ENCODE results near the gene RHEBL1.

Gene RHEBL1

GRCh38 chr12:49051777-49052438 is 17.9 kb downstream of the RHEBL1 start:
- no peak overlapping the region for H3K27ac ChIP-seq (ENCODE audit: low read depth, low read length)
- H3K4me3 ChIP-seq (ENCODE audit: low read depth, low read length) = no peak overlapping the region
- peaks cover 15% of the 10 kb centered on the region for H3K4me1 ChIP-seq (ENCODE audit: control insufficient read depth, insufficient read depth, low read length)
- peaks cover 85% of the 10 kb centered on the region for H3K36me3 ChIP-seq (ENCODE audit: control insufficient read depth, insufficient read depth, low read length)
- H3K9me3 ChIP-seq (ENCODE audit: control insufficient read depth, insufficient read depth, low read length) = no peaks in the 10 kb centered on the region
- no peak overlapping the region for H3K9ac ChIP-seq (ENCODE audit: low read depth, low read length)
- H3K27me3 ChIP-seq (ENCODE audit: control insufficient read depth, insufficient read depth, low read length) = no peaks in the 10 kb centered on the region

- no peaks in the 10 kb centered on the region for H3K9me3 ChIP-seq (ENCODE audit: control insufficient read depth, insufficient read depth, low read length)
- H3K4me3 ChIP-seq (ENCODE audit: low read depth, low read length) = no peak overlapping the region
- no peaks in the 10 kb centered on the region for H3K27me3 ChIP-seq (ENCODE audit: control insufficient read depth, insufficient read depth, low read length)
- peaks cover 10% of the 10 kb centered on the region for H3K4me1 ChIP-seq (ENCODE audit: control insufficient read depth, insufficient read depth, low read length)
- no peak overlapping the region for H3K9ac ChIP-seq (ENCODE audit: low read depth, low read length)
- H3K36me3 ChIP-seq (ENCODE audit: control insufficient read depth, insufficient read depth, low read length) = peaks cover 90% of the 10 kb centered on the region
- no peak overlapping the region for H3K27ac ChIP-seq (ENCODE audit: low read depth, low read length)
Observed at GRCh38 chr12:49051373-49051764, 18.4 kb downstream of the RHEBL1 start.

DNA sequence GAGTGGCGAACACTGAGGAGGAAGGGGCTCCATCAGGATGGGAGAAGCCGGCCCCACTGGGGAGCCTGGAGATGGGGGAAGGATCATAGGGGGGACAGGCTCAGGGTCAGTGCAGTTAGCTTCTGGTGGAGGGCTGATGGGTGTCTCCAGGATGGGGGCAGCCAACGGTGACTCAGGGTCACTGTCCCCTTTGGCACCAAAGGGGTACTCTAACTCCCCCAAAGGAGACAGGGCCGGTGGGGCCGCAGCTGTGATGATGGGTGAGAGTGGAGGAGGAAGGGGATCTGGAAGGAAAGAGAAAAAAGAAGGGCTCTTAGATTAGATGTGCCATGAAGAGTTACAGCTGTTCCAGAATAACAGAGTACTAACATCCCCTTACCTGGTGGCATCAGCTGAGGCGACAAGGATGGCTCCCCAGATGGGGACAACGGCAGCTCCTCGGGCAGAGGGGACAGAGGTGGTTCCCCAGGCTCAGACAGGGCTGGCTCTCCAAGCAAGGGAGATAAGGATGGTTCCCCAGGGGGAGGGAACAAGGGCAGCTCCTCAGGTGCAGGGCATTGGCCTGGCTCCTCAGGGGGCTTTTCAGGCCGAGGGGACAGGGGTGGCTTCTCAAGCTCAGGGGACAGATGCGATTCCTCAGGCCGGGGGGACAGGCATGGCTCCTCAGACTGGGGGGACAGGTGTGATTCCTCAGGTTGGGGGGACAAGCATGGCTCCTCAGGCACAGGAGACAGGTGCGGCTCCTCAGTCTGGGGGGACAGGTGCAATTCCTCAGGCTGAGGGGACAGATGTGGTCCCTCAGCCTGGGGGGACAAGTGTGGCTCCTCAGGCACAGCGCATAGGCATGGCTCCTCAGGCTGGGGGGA is 19.0 kb downstream of the RHEBL1 start:
- no peaks in the 10 kb centered on the region for H3K9me3 ChIP-seq (ENCODE audit: control insufficient read depth, insufficient read depth, low read length)
- no peaks in the 10 kb centered on the region for H3K27me3 ChIP-seq (ENCODE audit: control insufficient read depth, insufficient read depth, low read length)
- H3K9ac ChIP-seq (ENCODE audit: low read depth, low read length) = no peak overlapping the region
- H3K4me1 ChIP-seq (ENCODE audit: control insufficient read depth, insufficient read depth, low read length) = peaks cover 3% of the 10 kb centered on the region
- peaks cover 97% of the 10 kb centered on the region for H3K36me3 ChIP-seq (ENCODE audit: control insufficient read depth, insufficient read depth, low read length)
- no peak overlapping the region for H3K27ac ChIP-seq (ENCODE audit: low read depth, low read length)
- H3K4me3 ChIP-seq (ENCODE audit: low read depth, low read length) = no peak overlapping the region

- Histone ChIP-seq H3K36me3 (ENCODE audit: control insufficient read depth, insufficient read depth, low read length) (peaks cover 100% of the 10 kb centered on the region), H3K9ac (ENCODE audit: low read depth, low read length) (no peak overlapping the region), H3K4me1 (ENCODE audit: control insufficient read depth, insufficient read depth, low read length) (no peaks in the 10 kb centered on the region), H3K4me3 (ENCODE audit: low read depth, low read length) (no peak overlapping the region), H3K27ac (ENCODE audit: low read depth, low read length) (no peak overlapping the region), H3K9me3 (ENCODE audit: control insufficient read depth, insufficient read depth, low read length) (no peaks in the 10 kb centered on the region), H3K27me3 (ENCODE audit: control insufficient read depth, insufficient read depth, low read length) (no peaks in the 10 kb centered on the region)
Observed at GRCh38 chr12:49049566-49050224, 20.1 kb downstream of the RHEBL1 start.

- Histone ChIP-seq H3K27me3 (ENCODE audit: control insufficient read depth, insufficient read depth, low read length) (no peaks in the 10 kb centered on the region), H3K4me1 (ENCODE audit: control insufficient read depth, insufficient read depth, low read length) (no peaks in the 10 kb centered on the region), H3K36me3 (ENCODE audit: control insufficient read depth, insufficient read depth, low read length) (peaks cover 100% of the 10 kb centered on the region), H3K4me3 (ENCODE audit: low read depth, low read length) (no peak overlapping the region), H3K9ac (ENCODE audit: low read depth, low read length) (no peak overlapping the region), H3K27ac (ENCODE audit: low read depth, low read length) (no peak overlapping the region), H3K9me3 (ENCODE audit: control insufficient read depth, insufficient read depth, low read length) (no peaks in the 10 kb centered on the region)
Observed at GRCh38 chr12:49048953-49049352, 20.8 kb downstream of the RHEBL1 start.

DNA sequence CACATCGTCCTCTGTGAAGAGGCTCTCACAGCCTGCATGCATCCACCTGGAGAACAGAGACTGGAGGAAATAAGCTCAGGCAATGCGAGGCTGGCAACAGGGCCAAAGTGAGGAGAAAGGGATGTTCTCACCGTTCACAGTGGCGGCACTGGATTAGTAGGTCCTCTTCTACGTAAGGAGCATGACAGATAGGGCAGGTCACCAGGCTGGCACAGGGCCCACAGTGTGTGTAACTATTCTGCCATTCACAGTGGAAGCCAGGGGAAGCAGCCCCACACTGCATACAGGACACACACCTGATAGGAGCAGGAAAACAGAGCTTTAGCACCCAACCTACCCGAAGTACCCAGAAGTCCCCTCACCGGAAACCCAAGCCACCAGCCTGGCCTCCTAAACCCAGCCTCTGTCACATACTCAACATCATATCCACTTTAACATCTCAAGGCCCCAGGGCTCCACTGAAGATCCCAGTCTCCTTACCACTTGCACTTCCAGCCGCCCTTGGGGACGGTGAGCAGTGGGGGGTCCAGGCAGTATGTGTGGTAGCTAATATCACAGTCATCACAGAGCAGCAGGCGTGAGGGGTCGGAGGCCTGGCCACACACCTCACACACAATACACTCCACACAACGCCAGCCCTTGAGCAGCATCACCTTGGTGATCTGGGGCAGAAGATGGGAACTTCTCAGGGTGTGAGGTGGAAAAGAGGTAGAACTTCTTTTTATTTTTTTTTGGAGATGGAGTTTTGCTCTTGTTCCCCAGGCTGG is 23.5 kb downstream of the RHEBL1 start:
- H3K27ac ChIP-seq (ENCODE audit: low read depth, low read length) = no peak overlapping the region
- H3K36me3 ChIP-seq (ENCODE audit: control insufficient read depth, insufficient read depth, low read length) = peaks cover 100% of the 10 kb centered on the region
- no peaks in the 10 kb centered on the region for H3K27me3 ChIP-seq (ENCODE audit: control insufficient read depth, insufficient read depth, low read length)
- no peaks in the 10 kb centered on the region for H3K4me1 ChIP-seq (ENCODE audit: control insufficient read depth, insufficient read depth, low read length)
- H3K9me3 ChIP-seq (ENCODE audit: control insufficient read depth, insufficient read depth, low read length) = no peaks in the 10 kb centered on the region
- H3K9ac ChIP-seq (ENCODE audit: low read depth, low read length) = no peak overlapping the region
- no peak overlapping the region for H3K4me3 ChIP-seq (ENCODE audit: low read depth, low read length)

DNA sequence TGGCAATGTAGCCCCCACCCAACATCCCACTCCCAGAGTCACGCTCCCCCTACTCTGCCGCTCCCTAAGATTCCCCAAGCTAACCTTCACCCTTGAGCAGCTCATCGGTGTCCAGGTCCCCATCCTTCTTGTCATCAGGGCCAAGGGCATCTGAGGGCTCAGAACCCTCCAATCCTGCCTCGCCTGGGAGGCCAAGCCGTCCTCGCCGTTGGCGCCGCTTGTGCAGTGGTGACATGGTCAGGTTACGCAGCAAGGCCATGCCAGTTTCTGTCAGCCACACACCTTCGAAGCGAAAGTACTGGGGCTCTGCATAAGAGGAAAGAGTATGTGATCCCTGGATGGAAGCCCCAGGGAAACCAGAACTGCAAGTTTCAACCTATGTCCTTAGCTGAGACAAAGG is 25.1 kb downstream of the RHEBL1 start:
- no peak overlapping the region for H3K4me3 ChIP-seq (ENCODE audit: low read depth, low read length)
- no peaks in the 10 kb centered on the region for H3K4me1 ChIP-seq (ENCODE audit: control insufficient read depth, insufficient read depth, low read length)
- no peaks in the 10 kb centered on the region for H3K9me3 ChIP-seq (ENCODE audit: control insufficient read depth, insufficient read depth, low read length)
- H3K27me3 ChIP-seq (ENCODE audit: control insufficient read depth, insufficient read depth, low read length) = no peaks in the 10 kb centered on the region
- H3K36me3 ChIP-seq (ENCODE audit: control insufficient read depth, insufficient read depth, low read length) = peaks cover 100% of the 10 kb centered on the region
- H3K27ac ChIP-seq (ENCODE audit: low read depth, low read length) = no peak overlapping the region
- H3K9ac ChIP-seq (ENCODE audit: low read depth, low read length) = no peak overlapping the region

DNA sequence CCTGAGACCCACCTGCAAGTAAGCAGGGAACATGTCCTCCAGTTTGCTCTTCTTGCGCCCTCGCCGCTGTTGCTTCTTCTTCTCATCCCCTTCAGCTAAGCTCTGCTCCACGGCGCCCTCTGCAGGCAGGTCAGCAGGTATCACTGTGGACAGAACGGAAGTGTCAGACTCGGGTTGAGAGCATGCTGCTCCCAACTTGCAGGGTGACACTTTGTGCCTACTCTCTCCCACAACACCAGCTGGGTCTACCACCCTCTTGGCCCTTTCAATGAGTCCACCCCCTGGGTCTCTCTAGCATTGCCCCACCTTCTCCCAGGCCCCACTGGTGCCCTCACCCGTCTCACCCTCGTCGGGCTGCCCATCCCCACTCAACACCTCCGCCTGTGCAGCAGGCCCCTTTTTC is 25.9 kb downstream of the RHEBL1 start:
- H3K9me3 ChIP-seq (ENCODE audit: control insufficient read depth, insufficient read depth, low read length) = no peaks in the 10 kb centered on the region
- no peak overlapping the region for H3K4me3 ChIP-seq (ENCODE audit: low read depth, low read length)
- H3K9ac ChIP-seq (ENCODE audit: low read depth, low read length) = no peak overlapping the region
- H3K36me3 ChIP-seq (ENCODE audit: control insufficient read depth, insufficient read depth, low read length) = peaks cover 100% of the 10 kb centered on the region
- H3K27ac ChIP-seq (ENCODE audit: low read depth, low read length) = no peak overlapping the region
- H3K4me1 ChIP-seq (ENCODE audit: control insufficient read depth, insufficient read depth, low read length) = no peaks in the 10 kb centered on the region
- no peaks in the 10 kb centered on the region for H3K27me3 ChIP-seq (ENCODE audit: control insufficient read depth, insufficient read depth, low read length)

GRCh38 chr12:49043241-49043640 is 26.5 kb downstream of the RHEBL1 start:
- Histone ChIP-seq H3K9ac (ENCODE audit: low read depth, low read length) (no peak overlapping the region), H3K27ac (ENCODE audit: low read depth, low read length) (no peak overlapping the region), H3K4me3 (ENCODE audit: low read depth, low read length) (no peak overlapping the region), H3K9me3 (ENCODE audit: control insufficient read depth, insufficient read depth, low read length) (no peaks in the 10 kb centered on the region), H3K4me1 (ENCODE audit: control insufficient read depth, insufficient read depth, low read length) (no peaks in the 10 kb centered on the region), H3K36me3 (ENCODE audit: control insufficient read depth, insufficient read depth, low read length) (peaks cover 100% of the 10 kb centered on the region), H3K27me3 (ENCODE audit: control insufficient read depth, insufficient read depth, low read length) (no peaks in the 10 kb centered on the region)

DNA sequence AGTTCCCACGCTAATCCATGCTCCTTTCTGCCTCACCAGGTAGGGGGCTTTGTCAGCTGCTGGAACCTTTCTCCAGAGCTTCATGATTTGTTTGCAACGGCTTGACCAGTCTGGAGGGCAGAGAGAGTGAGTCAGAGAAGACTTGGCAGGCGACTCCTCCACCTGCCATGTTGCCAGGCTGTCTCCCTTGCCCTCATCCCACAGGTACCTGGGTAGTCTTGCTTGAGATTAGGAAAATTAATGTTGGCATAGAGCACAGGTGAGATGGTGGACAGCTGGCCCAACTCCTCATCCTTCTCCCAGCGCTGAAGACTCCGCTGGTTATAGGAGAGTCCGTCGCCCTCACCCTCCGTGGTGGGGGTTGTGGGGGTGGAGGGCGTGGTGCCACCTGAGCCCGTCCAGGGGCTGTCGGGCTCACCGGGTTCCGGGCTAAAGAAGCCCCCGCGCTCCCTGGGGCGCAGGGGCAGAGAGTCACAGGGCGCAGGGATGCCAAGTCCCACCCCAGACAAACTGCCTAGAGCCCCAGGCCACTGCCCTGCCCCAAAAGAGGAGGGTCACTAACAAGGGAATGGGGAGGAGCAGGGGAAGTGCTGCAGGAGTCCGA is 27.8 kb downstream of the RHEBL1 start:
- Histone ChIP-seq H3K4me1 (ENCODE audit: control insufficient read depth, insufficient read depth, low read length) (no peaks in the 10 kb centered on the region), H3K27ac (ENCODE audit: low read depth, low read length) (no peak overlapping the region), H3K4me3 (ENCODE audit: low read depth, low read length) (no peak overlapping the region), H3K9me3 (ENCODE audit: control insufficient read depth, insufficient read depth, low read length) (no peaks in the 10 kb centered on the region), H3K27me3 (ENCODE audit: control insufficient read depth, insufficient read depth, low read length) (no peaks in the 10 kb centered on the region), H3K9ac (ENCODE audit: low read depth, low read length) (no peak overlapping the region), H3K36me3 (ENCODE audit: control insufficient read depth, insufficient read depth, low read length) (peaks cover 100% of the 10 kb centered on the region)
